SK-N-SH treated with all-trans-retinoic acid at 6 μM for 48 hours (cell line): ENCODE results near the gene PYY.

Experiments used
- ARNTL ChIP-seq: fragments of 450-650 bp; formaldehyde crosslinking; IDR thresholded peaks from 2 replicates; pipeline ENCODE4 v1.5.0; 2020; ENCODE audit warnings: low read depth, mild to moderate bottlenecking, moderate library complexity, borderline replicate concordance
- CREB5 ChIP-seq: fragments of 250-450 bp; sonication (Bioruptor Pico); IDR thresholded peaks from 2 replicates; pipeline ENCODE4 v1.5.1; 2020; ENCODE audit warnings: low read depth, mild to moderate bottlenecking, moderate library complexity
- GLIS3 ChIP-seq: fragments of 250-450 bp; sonication (Bioruptor Pico); IDR thresholded peaks from 2 replicates; pipeline ENCODE4 v1.5.0; 2020; ENCODE audit warnings: mild to moderate bottlenecking, moderate library complexity
- PATZ1 ChIP-seq: fragments of 250-450 bp; sonication (Bioruptor Pico); IDR thresholded peaks from 2 replicates; pipeline ENCODE4 v1.8.0; 2020; ENCODE audit warnings: mild to moderate bottlenecking, moderate library complexity, borderline replicate concordance
- POU6F1 ChIP-seq: fragments of 250-450 bp; sonication (Bioruptor Pico); IDR thresholded peaks from 2 replicates; pipeline ENCODE4 v1.8.0; 2021; ENCODE audit warnings: low read depth, mild to moderate bottlenecking, moderate library complexity, borderline replicate concordance
- PPARA ChIP-seq: fragments of 250-450 bp; sonication (Bioruptor Pico); IDR thresholded peaks from 2 replicates; pipeline ENCODE4 v1.5.0; 2020; ENCODE audit warnings: mild to moderate bottlenecking, borderline replicate concordance
- RARB ChIP-seq: fragments of 250-450 bp; sonication (Bioruptor Pico); IDR thresholded peaks from 2 replicates; pipeline ENCODE4 v1.8.0; 2021; ENCODE audit warnings: mild to moderate bottlenecking, moderate library complexity
- TOX ChIP-seq: fragments of 250-450 bp; sonication (Bioruptor Pico); IDR thresholded peaks from 2 replicates; pipeline ENCODE4 v1.8.0; 2021; ENCODE audit warnings: mild to moderate bottlenecking, moderate library complexity, borderline replicate concordance
- TSHZ2 ChIP-seq: fragments of 250-450 bp; sonication (Bioruptor Pico); IDR thresholded peaks from 2 replicates; pipeline ENCODE4 v1.5.0; 2020; ENCODE audit warnings: mild to moderate bottlenecking, moderate library complexity
- ZC3H10 ChIP-seq: fragments of 250-450 bp; sonication (Bioruptor Pico); IDR thresholded peaks from 2 replicates; pipeline ENCODE4 v1.5.1; 2021; ENCODE audit warnings: mild to moderate bottlenecking, moderate library complexity
- ZFP30 ChIP-seq: fragments of 450-650 bp; formaldehyde crosslinking; IDR thresholded peaks from 2 replicates; pipeline ENCODE4 v1.5.0; 2022; ENCODE audit warnings: mild to moderate bottlenecking, moderate library complexity
- ZNF565 ChIP-seq: fragments of 450-650 bp; formaldehyde crosslinking; conservative IDR thresholded peaks from 2 replicates; pipeline ENCODE4 v1.5.0; 2020; ENCODE audit warnings: low read depth, mild to moderate bottlenecking, moderate library complexity
- ZNF70 ChIP-seq: fragments of 450-650 bp; formaldehyde crosslinking; IDR thresholded peaks from 2 replicates; pipeline ENCODE4 v1.5.0; 2020; ENCODE audit warnings: mild to moderate bottlenecking, moderate library complexity

GRCh38 chr17:43986225-43986981 is 32.7 kb upstream of the PYY start:
- TF ChIP-seq ZC3H10 (CRISPR knock-in tag) (no peak), TSHZ2 (CRISPR knock-in tag) (no peak), ZNF70 (CRISPR knock-in tag) (no peak), ZNF565 (no peak), TOX (CRISPR knock-in tag) (no peak), PATZ1 (CRISPR knock-in tag) (no peak), ARNTL (CRISPR knock-in tag) (no peak), GLIS3 (CRISPR knock-in tag) (no peak), ZFP30 (no peak), RARB (no peak), POU6F1 (no peak), CREB5 (no peak), PPARA (CRISPR knock-in tag) (no peak)
